CD4-positive, alpha-beta memory T cell (primary cell): ENCODE measurements around the gene VWF. TPM values are rescaled to one million over a fixed set of nuclear protein-coding genes. Genes with fewer than 3 reads are reported as not detected.
A peak's percentile ranks its signal among the peaks of the same experiment; 100 is the strongest.

ENCODE experiments used
- CTCF ChIA-PET: fragments of 350-600 bp; sonication (Branson Sonifier 250); formaldehyde crosslinking; loops from one replicate; lab custom pipeline; 2021; ENCODE audit warnings: inconsistent platforms; ENCODE audit not compliant: partially characterized antibody; lab: Charles Lee
- POLR2A ChIA-PET: fragments of 350-600 bp; sonication (Branson Sonifier 250); formaldehyde crosslinking; loops from one replicate; lab custom pipeline; 2021; ENCODE audit not compliant: partially characterized antibody; lab: Charles Lee
- DNase-seq, 5 donors: peaks; one replicate each; pipeline versions ENCODE4 v3.0.0 to v3.0.0-alpha.2; 2020 to 2022; ENCODE audit warnings: mixed read lengths in 1 of 5
- H3K27ac ChIP-seq: one replicate; pipeline ENCODE4 v1.7.0; 2013; ENCODE audit warnings: low read depth, low read length
- H3K27me3 ChIP-seq: 2 replicates; pipeline ENCODE4 v1.7.0; 2013; ENCODE audit warnings: mild to moderate bottlenecking, low read length, moderate library complexity; ENCODE audit not compliant: insufficient read depth
- H3K36me3 ChIP-seq: 2 replicates; pipeline ENCODE4 v1.7.0; 2013; ENCODE audit warnings: mild to moderate bottlenecking, low read length, moderate library complexity; ENCODE audit not compliant: insufficient read depth
- H3K4me1 ChIP-seq: 2 replicates; pipeline ENCODE4 v1.7.0; 2013; ENCODE audit warnings: mild to moderate bottlenecking, low read length, moderate library complexity; ENCODE audit not compliant: insufficient read depth
- H3K4me3 ChIP-seq, 2 donors: one replicate each; pipeline ENCODE4 v1.7.0; 2013; ENCODE audit warnings: low read length in 2 of 2, mild to moderate bottlenecking in 1 of 2
- H3K9me3 ChIP-seq, 2 donors: one replicate each; pipeline ENCODE4 v1.7.0; 2013; ENCODE audit warnings: low read length in 2 of 2, control low read depth in 1 of 2; ENCODE audit not compliant: control insufficient read depth in 1 of 2
- H3K27ac Mint-ChIP-seq, 7 donors: one replicate each; pipeline ENCODE4 v1.8.0; 2020 to 2021; ENCODE audit warnings: mixed read lengths in 7 of 7, mild to moderate bottlenecking in 6 of 7, inconsistent platforms in 3 of 7, moderate library complexity in 3 of 7
- H3K27me3 Mint-ChIP-seq, 2 donors: one replicate each; pipeline ENCODE4 v1.8.0; 2020 to 2021; ENCODE audit warnings: mixed read lengths in 2 of 2
- H3K36me3 Mint-ChIP-seq, 2 donors: one replicate each; pipeline ENCODE4 v1.8.0; 2020 to 2021; ENCODE audit warnings: mixed read lengths in 2 of 2, inconsistent platforms in 1 of 2, mild to moderate bottlenecking in 1 of 2
- H3K4me1 Mint-ChIP-seq, 4 donors: one replicate each; pipeline ENCODE4 v1.8.0; 2020 to 2021; ENCODE audit warnings: mixed read lengths in 4 of 4, mild to moderate bottlenecking in 1 of 4
- H3K4me3 Mint-ChIP-seq, 8 donors: one replicate each; pipeline ENCODE4 v1.8.0; 2020 to 2021; ENCODE audit warnings: mixed read lengths in 8 of 8, mild to moderate bottlenecking in 7 of 8, moderate library complexity in 6 of 8, inconsistent platforms in 3 of 8
- H3K9me3 Mint-ChIP-seq, 8 donors: one replicate each; pipeline ENCODE4 v1.8.0; 2020 to 2021; ENCODE audit warnings: mixed read lengths in 8 of 8, mild to moderate bottlenecking in 5 of 8, inconsistent platforms in 3 of 8, moderate library complexity in 1 of 8
- intact Hi-C: fragments of 100-400 bp; cut with micrococcal nuclease; formaldehyde crosslinking; loops from one replicate; pipeline ENCODE4 v1.15.1; 2023
- polyA plus RNA-seq, 2 donors: library from polyadenylated mRNA; unstranded; fragments of 300-500 nt; fragmentation: Illumina TruSeq; gene quantifications; one replicate each; pipeline ENCODE4 v1.2.3, GENCODE V29; 2021
- total RNA-seq, 2 experiments: library from RNA; stranded (reverse); gene quantifications; one replicate each; pipeline ENCODE4 v1.2.3, GENCODE V29; 2021

Gene VWF
- total and polyA plus RNA-seq, 4 experiments from 2014 or later = 0.03 to 0.17 (median 0.15) TPM; not detected in 1

DNA sequence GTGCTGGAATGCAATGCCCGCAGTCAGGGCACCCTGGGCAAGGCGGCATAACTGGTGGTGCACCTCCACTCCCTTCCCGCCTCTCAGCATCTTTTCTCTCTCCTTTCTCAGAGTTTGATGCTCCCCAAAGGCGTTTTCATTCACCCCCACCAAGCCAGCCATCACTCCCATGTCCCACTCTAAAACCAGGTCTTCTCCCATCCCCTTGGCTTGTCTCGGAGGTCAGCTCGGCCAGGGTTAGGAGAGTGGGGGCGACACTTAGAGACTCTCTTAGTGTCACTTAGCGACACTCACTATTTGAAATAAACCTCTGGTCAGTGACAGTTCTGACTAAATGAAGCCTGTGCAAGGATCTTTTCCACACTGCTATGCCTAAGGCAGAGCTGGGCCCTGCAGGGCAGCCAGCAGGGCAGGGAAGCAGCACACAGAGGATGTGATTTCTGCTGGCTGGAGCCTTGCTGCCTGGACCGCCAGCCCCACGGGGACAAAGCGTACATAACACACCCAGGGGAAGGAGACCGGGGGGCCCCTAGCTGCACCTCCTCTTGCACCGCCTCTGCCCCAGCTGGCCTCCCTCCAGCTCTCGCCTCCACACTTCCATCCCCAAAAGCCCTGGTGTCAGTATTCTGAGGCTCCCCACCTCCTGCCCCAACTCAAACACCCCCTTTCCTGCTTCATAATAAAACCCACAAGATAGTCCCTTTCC is 64.5 kb downstream of the VWF start:
- DNase-seq = no peak
- Histone ChIP-seq H3K9me3 (no peaks in the 10 kb centered on the region), H3K4me3 (no peak overlapping the region), H3K4me1 (peaks cover 9% of the 10 kb centered on the region), H3K36me3 (no peaks in the 10 kb centered on the region), H3K27me3 (no peaks in the 10 kb centered on the region), H3K27ac (no peak overlapping the region)
- H3K27me3 Mint-ChIP-seq = peaks cover 19% of the 10 kb centered on the region in 2 donors
- H3K27ac Mint-ChIP-seq = no peak overlapping the region
- H3K9me3 Mint-ChIP-seq = no peaks in the 10 kb centered on the region
- H3K4me3 Mint-ChIP-seq = no peak overlapping the region
- H3K4me1 Mint-ChIP-seq = peaks cover 0 to 3% (median under 1%) of the 10 kb centered on the region in 4 donors
- no peaks in the 10 kb centered on the region for H3K36me3 Mint-ChIP-seq
- ChIA-PET CTCF (no interaction called here), POLR2A (no interaction called here)
- intact Hi-C loops = no loop called here

DNA sequence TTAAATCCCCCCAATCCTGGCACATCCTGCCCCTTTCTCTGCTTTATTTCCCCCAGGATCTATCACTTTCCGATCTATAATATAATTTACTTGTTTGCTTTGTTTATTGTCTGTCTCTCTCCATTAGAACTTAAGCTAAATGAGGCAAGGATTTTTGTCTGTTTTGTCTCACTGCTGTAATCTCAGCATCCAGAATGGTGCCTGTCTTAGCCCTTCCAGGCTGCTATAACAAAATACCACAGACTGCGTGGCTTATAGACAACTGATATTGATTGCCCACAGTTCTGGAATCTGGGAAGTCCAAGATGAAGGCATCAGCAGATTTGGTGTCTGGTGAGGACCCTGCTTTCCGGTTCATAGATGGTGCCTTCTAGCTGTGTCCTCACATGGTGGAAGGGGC is 65.2 kb downstream of the VWF start:
- Histone ChIP-seq H3K4me1 (peaks cover 9% of the 10 kb centered on the region), H3K9me3 (no peaks in the 10 kb centered on the region), H3K27ac (no peak overlapping the region), H3K4me3 (no peak overlapping the region), H3K36me3 (no peaks in the 10 kb centered on the region), H3K27me3 (no peaks in the 10 kb centered on the region)
- no peaks in the 10 kb centered on the region for H3K36me3 Mint-ChIP-seq
- no peak overlapping the region for H3K4me3 Mint-ChIP-seq
- ChIA-PET POLR2A (no interaction called here), CTCF (interaction anchor here (0.7 kb wide), 1 partner anchor 33 kb away, joined by 3 read pairs; no protein-coding TSS in a partner anchor)
- H3K27me3 Mint-ChIP-seq = peaks cover 19 to 22% of the 10 kb centered on the region in 2 donors
- peaks cover 0 to 3% (median under 1%) of the 10 kb centered on the region in 4 donors for H3K4me1 Mint-ChIP-seq
- H3K27ac Mint-ChIP-seq = no peak overlapping the region
- H3K9me3 Mint-ChIP-seq = no peaks in the 10 kb centered on the region
- intact Hi-C loops = no loop called here
- DNase-seq = no peak

GRCh38 chr12:6058481-6059161 is 65.8 kb downstream of the VWF start:
- H3K9me3 ChIP-seq = no peaks in the 10 kb centered on the region
- no peak overlapping the region for H3K4me3 ChIP-seq
- no peak for DNase-seq
- no peaks in the 10 kb centered on the region for H3K9me3 Mint-ChIP-seq
- intact Hi-C loops = no loop called here
- CTCF ChIA-PET = interaction anchor here (0.7 kb wide), 1 partner anchor 33 kb away, joined by 3 read pairs; no protein-coding TSS in a partner anchor
- H3K27me3 Mint-ChIP-seq = peaks cover 17 to 22% of the 10 kb centered on the region in 2 donors
- no peaks in the 10 kb centered on the region for H3K27me3 ChIP-seq
- no peak overlapping the region for H3K27ac ChIP-seq
- H3K36me3 ChIP-seq = no peaks in the 10 kb centered on the region
- H3K4me1 Mint-ChIP-seq = peaks cover 0 to 3% (median under 1%) of the 10 kb centered on the region in 4 donors
- H3K4me3 Mint-ChIP-seq = no peak overlapping the region
- POLR2A ChIA-PET = no interaction called here
- peaks cover 9% of the 10 kb centered on the region for H3K4me1 ChIP-seq
- H3K36me3 Mint-ChIP-seq = no peaks in the 10 kb centered on the region
- H3K27ac Mint-ChIP-seq = no peak overlapping the region

- POLR2A ChIA-PET = no interaction called here
- Mint-ChIP-seq H3K9me3 (no peaks in the 10 kb centered on the region), H3K27ac (no peak overlapping the region), H3K36me3 (no peaks in the 10 kb centered on the region), H3K4me1 (peaks cover 0 to 3% (median 0%) of the 10 kb centered on the region in 4 donors), H3K4me3 (no peak overlapping the region), H3K27me3 (peaks cover 12 to 19% of the 10 kb centered on the region in 2 donors)
- intact Hi-C loops = no loop called here
- Histone ChIP-seq H3K4me3 (no peak overlapping the region), H3K9me3 (no peaks in the 10 kb centered on the region), H3K4me1 (peaks cover 9% of the 10 kb centered on the region), H3K27ac (no peak overlapping the region), H3K27me3 (no peaks in the 10 kb centered on the region), H3K36me3 (no peaks in the 10 kb centered on the region)
- CTCF ChIA-PET = interaction anchor here (1.1 kb wide), 1 partner anchor 231 kb away, joined by 3 read pairs; no protein-coding TSS in a partner anchor
- no peak for DNase-seq
These were observed 66.8 kb downstream of the VWF start for GRCh38 chr12:6057700-6058099.

DNA sequence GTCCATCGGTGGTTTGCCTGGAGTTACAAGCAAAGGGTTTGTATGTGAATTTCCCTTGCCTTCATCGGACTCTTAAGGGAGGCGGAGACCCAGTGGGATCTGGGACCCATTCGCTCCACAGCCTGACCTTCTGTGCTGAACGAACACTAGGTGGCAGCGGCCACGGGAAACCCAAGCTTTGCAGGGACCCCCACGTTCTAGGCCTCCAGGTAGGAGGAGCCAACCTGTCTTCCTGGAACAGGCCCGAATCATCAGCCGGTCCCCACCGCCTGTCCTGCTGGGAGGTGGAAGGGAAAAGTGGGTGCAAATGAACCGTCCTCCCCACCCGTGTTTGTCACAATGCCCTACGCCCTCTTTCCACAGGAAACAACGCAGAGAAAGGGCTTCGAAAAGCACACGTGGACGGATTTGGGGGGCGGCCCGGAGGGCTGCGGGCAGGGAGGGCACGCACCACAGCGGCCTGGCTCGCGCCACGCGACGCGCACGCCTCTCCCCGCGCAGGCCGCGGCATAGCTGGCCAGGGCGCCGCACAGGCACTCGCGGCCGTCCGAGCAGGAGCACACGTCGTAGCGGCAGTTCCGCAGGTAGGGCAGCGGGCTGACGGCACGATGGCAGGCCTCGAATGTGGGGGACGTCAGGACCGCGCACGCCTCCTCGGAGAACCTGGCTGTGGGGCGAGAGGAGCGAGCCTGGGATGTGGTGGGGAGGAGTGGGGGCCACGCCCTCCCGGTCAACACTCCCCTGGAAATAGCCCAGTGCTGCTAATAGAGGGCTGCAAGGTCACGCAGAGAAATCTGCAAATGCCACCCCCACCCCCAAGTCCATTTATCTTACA is 67.8 kb downstream of the VWF start:
- DNase-seq = no peak
- CTCF ChIA-PET = interaction anchor here (1.1 kb wide), 1 partner anchor 232 kb away, joined by 3 read pairs; no protein-coding TSS in a partner anchor
- H3K27ac Mint-ChIP-seq = no peak overlapping the region
- intact Hi-C loops = no loop called here
- H3K27me3 Mint-ChIP-seq = peaks cover 12 to 19% of the 10 kb centered on the region in 2 donors
- no peaks in the 10 kb centered on the region for H3K36me3 Mint-ChIP-seq
- Histone ChIP-seq H3K4me3 (no peak overlapping the region), H3K27me3 (no peaks in the 10 kb centered on the region), H3K36me3 (no peaks in the 10 kb centered on the region), H3K9me3 (no peaks in the 10 kb centered on the region), H3K27ac (no peak overlapping the region), H3K4me1 (peaks cover 9% of the 10 kb centered on the region)
- no peaks in the 10 kb centered on the region for H3K9me3 Mint-ChIP-seq
- POLR2A ChIA-PET = no interaction called here
- peaks cover 0 to 3% (median 0%) of the 10 kb centered on the region in 4 donors for H3K4me1 Mint-ChIP-seq
- H3K4me3 Mint-ChIP-seq = peak overlapping the region in 4 of 8 donors; percentile 9 to 56 (median 44)

- H3K9me3 Mint-ChIP-seq = no peaks in the 10 kb centered on the region
- Histone ChIP-seq H3K27me3 (no peaks in the 10 kb centered on the region), H3K27ac (no peak overlapping the region), H3K9me3 (no peaks in the 10 kb centered on the region), H3K4me3 (no peak overlapping the region), H3K4me1 (peaks cover 9% of the 10 kb centered on the region), H3K36me3 (no peaks in the 10 kb centered on the region)
- ChIA-PET POLR2A (no interaction called here), CTCF (interaction anchor here (1.2 to 1.9 kb wide), 4 partner anchors 12 to 231 kb away, joined by 3 to 5 read pairs (median 3); no protein-coding TSS in a partner anchor)
- peaks cover 14 to 23% of the 10 kb centered on the region in 2 donors for H3K27me3 Mint-ChIP-seq
- no peak overlapping the region for H3K4me3 Mint-ChIP-seq
- H3K27ac Mint-ChIP-seq = no peak overlapping the region
- no peaks in the 10 kb centered on the region for H3K36me3 Mint-ChIP-seq
- H3K4me1 Mint-ChIP-seq = peaks cover 0 to 3% (median 0%) of the 10 kb centered on the region in 4 donors
- no peak for DNase-seq
- intact Hi-C loops = no loop called here
These were observed 70.9 kb downstream of the VWF start for GRCh38 chr12:6053541-6053940.
